ENCODE results near the gene EFTUD2. TPM values are rescaled to one million over a fixed set of nuclear protein-coding genes. Genes with fewer than 3 reads are reported as not detected.
A peak's percentile ranks its signal among the peaks of the same experiment; 100 is the strongest.
"Not testable (repeated sequence)": the region's sequence is repeated elsewhere in the genome, so short reads cannot be mapped to it uniquely, and the experiment has no call there.

Gene EFTUD2
- total RNA-seq, 3 donors from 2014 or later (not counting 1 experiment from before 2014, with no cell fraction given) = 135 to 178 (median 164) TPM

- no peak for TF ChIP-seq CTCF (IDR thresholded peaks at IDR 0.05)
- H3K9me3 Mint-ChIP-seq = no peaks in the 10 kb centered on the region
- peak in 1 of 2 donors; percentile 40 for DNase-seq
- Histone ChIP-seq H3K9me3 (ENCODE audit: control insufficient read depth, insufficient read depth, low read length) (no peaks in the 10 kb centered on the region), H3K4me3 (ENCODE audit: low read length) (peak overlapping the region; percentile 10), H3K36me3 (ENCODE audit: control insufficient read depth, insufficient read depth, low read length) (no peaks in the 10 kb centered on the region), H3K27me3 (ENCODE audit: control insufficient read depth, insufficient read depth, low read length) (peaks cover 41% of the 10 kb centered on the region), H3K27ac (ENCODE audit: low read length) (no peak overlapping the region), H3K4me1 (ENCODE audit: control insufficient read depth, insufficient read depth, low read length) (peaks cover 10% of the 10 kb centered on the region)
- peaks cover 38 to 42% of the 10 kb centered on the region in 2 donors for H3K27me3 Mint-ChIP-seq (ENCODE audit: low read depth in 2 of 2)
- peak overlapping the region; percentile 84 for H3K4me3 Mint-ChIP-seq
- H3K36me3 Mint-ChIP-seq = no peaks in the 10 kb centered on the region
- intact Hi-C loops (cut with micrococcal nuclease) = no loop called here
- peaks cover 9 to 16% of the 10 kb centered on the region in 2 donors for H3K4me1 Mint-ChIP-seq
- WGBS (ENCODE audit: insufficient coverage) = 6% methylated on average over 20 of the region's 21 CpGs
- peak in 1 of 3 donors; percentile 8 for ATAC-seq
- H3K27ac Mint-ChIP-seq = no peak overlapping the region
Measured at GRCh38 chr17:44828919-44829522, 70.2 kb downstream of the EFTUD2 start.

GRCh38 chr17:44827863-44828262 lies 71.4 kb downstream of the EFTUD2 start:
- H3K36me3 Mint-ChIP-seq = no peaks in the 10 kb centered on the region
- H3K4me3 Mint-ChIP-seq = peak overlapping the region; percentile 60
- H3K27me3 Mint-ChIP-seq (ENCODE audit: low read depth in 2 of 2) = peaks cover 30 to 34% of the 10 kb centered on the region in 2 donors
- no CpG with 5 or more reads among the region's 1 CpG for WGBS (ENCODE audit: insufficient coverage)
- Histone ChIP-seq H3K9me3 (ENCODE audit: control insufficient read depth, insufficient read depth, low read length) (no peaks in the 10 kb centered on the region), H3K4me3 (ENCODE audit: low read length) (no peak overlapping the region), H3K4me1 (ENCODE audit: control insufficient read depth, insufficient read depth, low read length) (peaks cover 10% of the 10 kb centered on the region), H3K36me3 (ENCODE audit: control insufficient read depth, insufficient read depth, low read length) (no peaks in the 10 kb centered on the region), H3K27me3 (ENCODE audit: control insufficient read depth, insufficient read depth, low read length) (peaks cover 39% of the 10 kb centered on the region), H3K27ac (ENCODE audit: low read length) (no peak overlapping the region)
- H3K4me1 Mint-ChIP-seq = peaks cover 9 to 16% of the 10 kb centered on the region in 2 donors
- TF ChIP-seq CTCF (IDR thresholded peaks at IDR 0.05) = no peak
- ATAC-seq (no peak), DNase-seq (no peak)
- intact Hi-C loops (cut with micrococcal nuclease) = no loop called here
- H3K27ac Mint-ChIP-seq = no peak overlapping the region
- no peaks in the 10 kb centered on the region for H3K9me3 Mint-ChIP-seq

- Mint-ChIP-seq H3K4me3 (no peak overlapping the region), H3K36me3 (no peaks in the 10 kb centered on the region), H3K27ac (no peak overlapping the region), H3K4me1 (peaks cover 9 to 16% of the 10 kb centered on the region in 2 donors), H3K27me3 (ENCODE audit: low read depth in 2 of 2) (peaks cover 25 to 27% of the 10 kb centered on the region in 2 donors), H3K9me3 (no peaks in the 10 kb centered on the region)
- 89% methylated on average over 13 of the region's 15 CpGs for WGBS (ENCODE audit: insufficient coverage)
- no peaks in the 10 kb centered on the region for H3K9me3 ChIP-seq (ENCODE audit: control insufficient read depth, insufficient read depth, low read length)
- H3K4me1 ChIP-seq (ENCODE audit: control insufficient read depth, insufficient read depth, low read length) = peaks cover 10% of the 10 kb centered on the region
- no peak overlapping the region for H3K4me3 ChIP-seq (ENCODE audit: low read length)
- H3K27ac ChIP-seq (ENCODE audit: low read length) = no peak overlapping the region
- TF ChIP-seq CTCF (IDR thresholded peaks at IDR 0.05) = no peak
- no peaks in the 10 kb centered on the region for H3K36me3 ChIP-seq (ENCODE audit: control insufficient read depth, insufficient read depth, low read length)
- intact Hi-C loops (cut with micrococcal nuclease) = no loop called here
- no peak for DNase-seq
- ATAC-seq = no peak
- peaks cover 31% of the 10 kb centered on the region for H3K27me3 ChIP-seq (ENCODE audit: control insufficient read depth, insufficient read depth, low read length)
Measured at GRCh38 chr17:44826123-44826790, 73.0 kb downstream of the EFTUD2 start.

- H3K9me3 Mint-ChIP-seq; H3K36me3 Mint-ChIP-seq; H3K27ac Mint-ChIP-seq; H3K4me3 Mint-ChIP-seq; H3K4me1 ChIP-seq (ENCODE audit: control insufficient read depth, insufficient read depth, low read length); DNase-seq; H3K36me3 ChIP-seq (ENCODE audit: control insufficient read depth, insufficient read depth, low read length); ATAC-seq; H3K9me3 ChIP-seq (ENCODE audit: control insufficient read depth, insufficient read depth, low read length); intact Hi-C loops (cut with micrococcal nuclease); H3K4me3 ChIP-seq (ENCODE audit: low read length); H3K27ac ChIP-seq (ENCODE audit: low read length): not testable (repeated sequence)
- peaks cover 21% of the 10 kb centered on the region for H3K27me3 ChIP-seq (ENCODE audit: control insufficient read depth, insufficient read depth, low read length)
- H3K4me1 Mint-ChIP-seq = peaks cover 9 to 10% of the 10 kb centered on the region in 2 donors
- WGBS (ENCODE audit: insufficient coverage) = 98% methylated on average over 9 of the region's 9 CpGs
- H3K27me3 Mint-ChIP-seq (ENCODE audit: low read depth in 2 of 2) = peaks cover 25 to 26% of the 10 kb centered on the region in 2 donors
Measured at GRCh38 chr17:44825236-44825635, 74.0 kb downstream of the EFTUD2 start.

Measured in natural killer cell (primary cell).